H1 (cell line): ENCODE measurements around the gene WDFY3. TPM values are rescaled to one million over a fixed set of nuclear protein-coding genes. Genes with fewer than 3 reads are reported as not detected.

Experiments used
- BRCA1 ChIP-seq: IDR thresholded peaks from 2 replicates; pipeline ENCODE4 v1.6.1; 2012; ENCODE audit warnings: low read depth, low read length, improper control_type of control experiment
- EZH2 ChIP-seq: fragments of 200-600 bp; sonication (generic); IDR thresholded peaks from 2 replicates; pipeline ENCODE4 v1.7.1; 2012; ENCODE audit warnings: low read depth, mild to moderate bottlenecking, moderate library complexity, low read length, inconsistent platforms; ENCODE audit not compliant: severe bottlenecking
- KDM1A ChIP-seq: fragments of 200-600, 300-600 bp; sonication (generic); IDR thresholded peaks from 2 replicates; pipeline ENCODE4 v1.7.1; 2016; ENCODE audit warnings: mild to moderate bottlenecking, low read length, borderline replicate concordance
- RFX5 ChIP-seq: IDR thresholded peaks from 2 replicates; pipeline ENCODE4 v1.6.1; 2011; ENCODE audit warnings: low read depth, low read length, improper control_type of control experiment, borderline replicate concordance
- USF2 ChIP-seq: IDR thresholded peaks from 2 replicates; pipeline ENCODE4 v1.6.1; 2011; ENCODE audit warnings: low read length, improper control_type of control experiment
- polyA plus RNA-seq, 7 experiments: library from polyadenylated mRNA; depleted of rRNA in 3 of 7; stranded (reverse) in 5 of 7; unstranded in 2 of 7; fragments of >200 nt in 5 of 7; fragments of 200-250 nt in 2 of 7; gene quantifications; 1 replicate in 5 of 7; 2 replicates in 1 of 7; 4 replicates in 1 of 7; pipeline versions ENCODE4 v1.2.1 to v1.2.3, GENCODE V29; 2011 to 2013; ENCODE audit warnings: missing spikeins in 2 of 7, mixed read lengths in 2 of 7
- total RNA-seq: library from RNA; stranded (reverse); fragmentation: NEBNext Ultra II Directional; extraction: Animal tissue kit (Norgen Biotek cat#: 25700); gene quantifications from 2 replicates; pipeline ENCODE4 v1.2.1, GENCODE V29; 2021

The WDFY3 gene
- total and polyA plus RNA-seq, 2 of the 8 experiments (the other 6 are each of a cell fraction or from before 2014, with no cell fraction given) = 25.6 to 62.4 TPM

GRCh38 chr4:84973856-84974255 is 7.4 kb upstream of the WDFY3 start (continued):
- TF ChIP-seq KDM1A (no peak), RFX5 (no peak), USF2 (no peak), EZH2 (no peak), BRCA1 (no peak)
- TF ChIP-seq, all 59 proteins: peak for 0
